GM12878 (cell line): ENCODE measurements around the gene TIAM1. TPM values are rescaled to one million over a fixed set of nuclear protein-coding genes. Genes with fewer than 3 reads are reported as not detected.

Source experiments
- ATAC-seq: fragments of 200-7000 bp; cut with Tn5 transposase; 3 replicates; pipeline ENCODE4 v1.9.1; 2020; ENCODE audit warnings: mild to moderate bottlenecking, moderate library complexity
- BruUV-seq: library from RNA; stranded (reverse); fragments of 400-500 nt; replicated peaks from 2 replicates; lab custom pipeline; 2021; lab: Mats Ljungman, UMichigan
- CTCF ChIA-PET: fragments of 300-600 bp; sonication (Branson Sonifier 250); formaldehyde crosslinking; extraction: SDS; loops from one replicate; lab custom pipeline; 2021; ENCODE audit warnings: inconsistent platforms; lab: Yijun Ruan, JAX
- POLR2A ChIA-PET: fragments of 350-600 bp; formaldehyde crosslinking; extraction: SDS; loops from one replicate; lab custom pipeline; 2021; ENCODE audit warnings: inconsistent platforms; lab: Charles Lee
- RAD21 ChIA-PET: fragments of 300-600 bp; sonication (Branson Sonifier 250); formaldehyde crosslinking; loops from one replicate; lab custom pipeline; 2023; ENCODE audit warnings: antibody characterized with exemption; ENCODE audit not compliant: unreplicated experiment; lab: Charles Lee
- SMC1A ChIA-PET: fragments of 300-600 bp; sonication (Branson Sonifier 250); formaldehyde crosslinking; loops from one replicate; lab custom pipeline; 2023; ENCODE audit not compliant: unreplicated experiment, uncharacterized antibody; lab: Charles Lee
- DNase-seq: peaks from one replicate; pipeline ENCODE4 v3.0.0-alpha.2; 2011; ENCODE audit warnings: low read depth, low spot score
- FAIRE-seq: peaks from 3 replicates; lab custom pipeline; 2011; peaks lifted over from hg19 to GRCh38; lab: Jason Lieb, UNC
- H2AFZ ChIP-seq: 2 replicates; pipeline ENCODE4 v1.6.0; 2011; ENCODE audit warnings: low read depth, low read length, control low read depth; ENCODE audit not compliant: control insufficient read depth
- H3K27ac ChIP-seq: 2 replicates; pipeline ENCODE4 v1.5.1; 2011; ENCODE audit warnings: control low read depth; ENCODE audit not compliant: control insufficient read depth, insufficient read depth
- H3K27me3 ChIP-seq, 2 experiments: replicated peaks in 1 of 2; 2 replicates each; pipeline versions ENCODE4 v1.6.0 to v1.6.1; 2011; ENCODE audit warnings: low read length in 1 of 2; ENCODE audit not compliant: control insufficient read depth in 2 of 2, insufficient read depth in 2 of 2
- H3K36me3 ChIP-seq, 2 experiments: 2 replicates each; pipeline ENCODE4 v1.5.1; 2011; ENCODE audit warnings: low read length in 1 of 2; ENCODE audit not compliant: control insufficient read depth in 2 of 2, insufficient read depth in 2 of 2
- H3K4me1 ChIP-seq: 2 replicates; pipeline ENCODE4 v1.6.1; 2011; ENCODE audit warnings: mild to moderate bottlenecking, low read length, moderate library complexity, mixed read lengths; ENCODE audit not compliant: control insufficient read depth, insufficient read depth
- H3K4me2 ChIP-seq: 2 replicates; pipeline ENCODE4 v1.6.0; 2011; ENCODE audit warnings: control low read depth; ENCODE audit not compliant: control insufficient read depth, insufficient read depth
- H3K4me3 ChIP-seq: fragments of 200-600 bp; sonication (generic); 2 replicates; pipeline ENCODE4 v1.5.1; 2016
- H3K79me2 ChIP-seq: 2 replicates; pipeline ENCODE4 v1.6.0; 2011; ENCODE audit warnings: low read length; ENCODE audit not compliant: control insufficient read depth, insufficient read depth
- H3K9ac ChIP-seq: 2 replicates; pipeline ENCODE4 v1.8.0; 2011; ENCODE audit warnings: low read length, control low read depth, mixed read lengths; ENCODE audit not compliant: control insufficient read depth, insufficient read depth
- H3K9me3 ChIP-seq: replicated peaks from 3 replicates; pipeline ENCODE4 v1.5.1; 2011; ENCODE audit warnings: mild to moderate bottlenecking, low read length; ENCODE audit not compliant: control insufficient read depth, insufficient read depth
- H4K20me1 ChIP-seq: 2 replicates; pipeline ENCODE4 v1.6.0; 2011; ENCODE audit not compliant: control insufficient read depth, insufficient read depth
- ATF7 ChIP-seq: fragments of 450-650 bp; IDR thresholded peaks from 2 replicates; pipeline ENCODE4 v1.6.1; 2016; ENCODE audit warnings: low read depth, mild to moderate bottlenecking
- CBX3 ChIP-seq: fragments of 200-600 bp; sonication (generic); IDR thresholded peaks from 2 replicates; pipeline ENCODE4 v1.6.1; 2016; ENCODE audit warnings: low read depth, borderline replicate concordance
- CEBPB ChIP-seq, 2 experiments: fragments of 150-350 bp in 1 of 2; IDR thresholded peaks; 2 replicates each; pipeline ENCODE4 v1.6.1; 2012 to 2014; ENCODE audit warnings: low read depth in 2 of 2, low read length in 2 of 2, borderline replicate concordance in 1 of 2, inconsistent platforms in 1 of 2
- EP300 ChIP-seq, 2 experiments: fragments of 150-350 bp in 1 of 2; IDR thresholded peaks; 2 replicates each; pipeline ENCODE4 v1.6.1; 2011 to 2012; ENCODE audit warnings: low read depth in 2 of 2, low read length in 2 of 2, borderline replicate concordance in 1 of 2, improper control_type of control experiment in 1 of 2, inconsistent platforms in 1 of 2; ENCODE audit not compliant: control insufficient read depth in 1 of 2
- FOXK2 ChIP-seq: fragments of 450-650 bp; IDR thresholded peaks from 2 replicates; pipeline ENCODE4 v1.6.1; 2017; ENCODE audit warnings: mild to moderate bottlenecking, moderate library complexity
- HSF1 ChIP-seq: fragments of 150-350 bp; IDR thresholded peaks from 2 replicates; pipeline ENCODE4 v1.6.1; 2014; ENCODE audit warnings: mild to moderate bottlenecking, low read depth, low read length
- IRF4 ChIP-seq: IDR thresholded peaks from 2 replicates; pipeline ENCODE4 v1.6.1; 2011; ENCODE audit warnings: low read depth, low read length
- MLLT1 ChIP-seq: fragments of 450-650 bp; IDR thresholded peaks from 2 replicates; pipeline ENCODE4 v1.6.1; 2016; ENCODE audit warnings: mild to moderate bottlenecking
- MYB ChIP-seq: fragments of 150-350 bp; IDR thresholded peaks from 2 replicates; pipeline ENCODE4 v1.6.1; 2014; ENCODE audit warnings: mild to moderate bottlenecking, low read depth, low read length, borderline replicate concordance
- NR2C2 ChIP-seq: IDR thresholded peaks from 2 replicates; pipeline ENCODE4 v1.6.1; 2011; ENCODE audit warnings: borderline replicate concordance, low read depth; ENCODE audit not compliant: control insufficient read depth, insufficient read length
- NR2F1 ChIP-seq: fragments of 450-650 bp; conservative IDR thresholded peaks from 2 replicates; pipeline ENCODE4 v1.6.1; 2017; ENCODE audit warnings: mild to moderate bottlenecking
- POLR2A ChIP-seq: IDR thresholded peaks from 2 replicates; pipeline ENCODE4 v1.6.1; 2011; ENCODE audit warnings: low read depth, mild to moderate bottlenecking, low read length
- TCF3 ChIP-seq: IDR thresholded peaks from 2 replicates; pipeline ENCODE4 v1.6.1; 2012; ENCODE audit warnings: low read depth, mild to moderate bottlenecking, low read length, borderline replicate concordance; ENCODE audit not compliant: insufficient read depth
- ZBED1 ChIP-seq: IDR thresholded peaks from 2 replicates; pipeline ENCODE4 v1.6.1; 2016; ENCODE audit warnings: borderline replicate concordance
- ZNF687 ChIP-seq: fragments of 450-650 bp; IDR thresholded peaks from 2 replicates; pipeline ENCODE4 v1.6.1; 2017; ENCODE audit warnings: mild to moderate bottlenecking, moderate library complexity
- WGBS: methylation state at CpG from one replicate; pipeline ENCODE4 v1.1.6; 2016; ENCODE audit warnings: low lambda C conversion rate; ENCODE audit not compliant: insufficient replicate concordance, insufficient coverage; ENCODE audit errors: missing lambda C conversion rate; 5-methylcytosine and 5-hydroxymethylcytosine counted together
- in situ Hi-C: fragments of 300-500 bp; cut with MboI; formaldehyde crosslinking; loops from 9 replicates; pipeline ENCODE4 v1.14.3; 2018; ENCODE audit warnings: mixed read lengths
- intact Hi-C: fragments of 100-400 bp; cut with micrococcal nuclease; formaldehyde crosslinking; loops from one replicate; pipeline ENCODE4 v1.14.2; 2022; ENCODE audit not compliant: unreplicated experiment
- polyA plus RNA-seq, 11 experiments: library from polyadenylated mRNA; depleted of rRNA in 4 of 11; unstranded in 6 of 11; stranded (reverse) in 5 of 11; fragments of >200 nt; fragmentation: Nextera tagmentation in 4 of 11; fragmentation: Illumina TruSeq in 1 of 11; extraction: Ambion mirVana in 4 of 11; extraction: Trizol in 1 of 11; gene quantifications; 1 replicate in 1 of 11; 2 replicates in 10 of 11; pipeline versions ENCODE4 v1.2.1 to v1.2.3, GENCODE V29; 2011 to 2016; ENCODE audit warnings: inconsistent platforms in 2 of 11, missing spikeins in 2 of 11, low read depth in 1 of 11
- total RNA-seq, 4 experiments: library from RNA; depleted of rRNA in 3 of 4; stranded (reverse); fragments of >200 nt in 3 of 4; fragmentation: Illumina TruSeq in 1 of 4; extraction: Trizol in 1 of 4; gene quantifications; 2 replicates each; pipeline versions ENCODE4 v1.2.1 to v1.2.3, GENCODE V29; 2013 to 2021

TIAM1 gene
- total and polyA plus RNA-seq, 10 of the 15 experiments (the other 5 are each of a cell fraction or from before 2014, with no cell fraction given) = 0.31 to 35.9 (median 0.78) TPM

GRCh38 chr21:31132574-31133242, 211.4 kb downstream of the TIAM1 start:
- DNase-seq (peak; percentile 93), FAIRE-seq (peak; percentile 38), ATAC-seq (peak; percentile 85)
- in situ Hi-C loops (no loop called here), intact Hi-C loops (loop anchor here (1.0 to 2.0 kb wide), 2 partner anchors 24 to 48 kb away; no protein-coding TSS in a partner anchor)
- POLR2A ChIA-PET = interaction anchor here (0.6 kb wide), 1 partner anchor 1448 kb away, joined by 6 read pairs; no protein-coding TSS in a partner anchor
- no peaks in the 10 kb centered on the region for H3K79me2 ChIP-seq
- no peaks in the 10 kb centered on the region for H4K20me1 ChIP-seq
- no peak overlapping the region for H2AFZ ChIP-seq
- no peaks in the 10 kb centered on the region for H3K27me3 ChIP-seq
- H3K4me1 ChIP-seq = peaks cover 15% of the 10 kb centered on the region
- RAD21 ChIA-PET = interaction anchor here (1.6 to 1.8 kb wide), 2 partner anchors 23 to 29 kb away, joined by 5 to 11 read pairs; no protein-coding TSS in a partner anchor
- CTCF ChIA-PET = interaction anchor here (0.8 to 2.6 kb wide), 8 partner anchors 15 to 448 kb away, joined by 3 to 13 read pairs (median 4); no protein-coding TSS in a partner anchor
- H3K4me2 ChIP-seq = peak overlapping the region; percentile 54
- H3K4me3 ChIP-seq = no peak overlapping the region
- SMC1A ChIA-PET = interaction anchor here (0.8 to 1.8 kb wide), 9 partner anchors 10 to 449 kb away, joined by 3 to 5 read pairs (median 3); no protein-coding TSS in a partner anchor
- H3K9ac ChIP-seq = no peak overlapping the region
- 20% methylated on average over 11 of the region's 11 CpGs for WGBS
- no peak overlapping the region for H3K27ac ChIP-seq
- BruUV-seq = no TSS peak
- H3K9me3 ChIP-seq = no peaks in the 10 kb centered on the region; the same call in 2 of the 3 replicates
- H3K36me3 ChIP-seq = no peaks in the 10 kb centered on the region
- TF ChIP-seq POLR2A (no peak), NR2C2 (peak; percentile 21), ZNF687 (peak; percentile 53), NR2F1 (peak; percentile 24; the same call in 1 of the 2 replicates), FOXK2 (peak; percentile 41; the same call in 1 of the 2 replicates), MYB (peak; percentile 51; the same call in 1 of the 2 replicates), CEBPB (IDR thresholded peaks at IDR 0.05; ENCODE audit: borderline replicate concordance in 1 of 2, low read depth in 2 of 2, low read length in 2 of 2) (no peak), ZBED1 (no peak), ATF7 (peak; percentile 46; the same call in 1 of the 2 replicates), IRF4 (peak; percentile 15; the same call in 1 of the 2 replicates), CBX3 (no peak), TCF3 (no peak), MLLT1 (peak; percentile 100), HSF1 (no peak), EP300 (IDR thresholded peaks at IDR 0.05; ENCODE audit: borderline replicate concordance in 1 of 2, control insufficient read depth in 1 of 2, low read depth in 2 of 2, low read length in 2 of 2) (peak; percentile 23 to 82; a peak in 3 of 4 replicates)
